HEK293T (cell line): Measurements from ENCODE around the gene DNLZ.

Experiments
- CTCF ChIA-PET: fragments of 350-600 bp; formaldehyde crosslinking; extraction: SDS; loops from one replicate; lab custom pipeline; 2021; ENCODE audit warnings: antibody characterized with exemption, inconsistent platforms; lab: Yijun Ruan, JAX
- POLR2A ChIA-PET: fragments of 350-600 bp; formaldehyde crosslinking; extraction: SDS; loops from one replicate; lab custom pipeline; 2020; ENCODE audit warnings: antibody characterized with exemption, inconsistent platforms; lab: Yijun Ruan, JAX
- DNase-seq: peaks from one replicate; pipeline ENCODE4 v3.0.0; 2012; ENCODE audit warnings: mixed read lengths; ENCODE audit errors: extremely low spot score
- ARNT ChIP-seq: fragments of 450-650 bp; IDR thresholded peaks from 2 replicates; pipeline ENCODE4 v1.6.1; 2017; ENCODE audit warnings: mild to moderate bottlenecking
- BHLHE40 ChIP-seq: fragments of 450-650 bp; IDR thresholded peaks from 2 replicates; pipeline ENCODE4 v1.6.1; 2016; ENCODE audit warnings: mild to moderate bottlenecking, moderate library complexity, borderline replicate concordance
- CTBP1 ChIP-seq: fragments of 450-650 bp; IDR thresholded peaks from 2 replicates; pipeline ENCODE4 v1.6.1; 2016; ENCODE audit warnings: borderline replicate concordance
- ELF4 ChIP-seq: fragments of 450-650 bp; IDR thresholded peaks from 2 replicates; pipeline ENCODE4 v1.6.1; 2017; ENCODE audit warnings: antibody characterized with exemption
- FOXA1 ChIP-seq: fragments of 450-650 bp; IDR thresholded peaks from 2 replicates; pipeline ENCODE4 v1.6.1; 2016; ENCODE audit warnings: mild to moderate bottlenecking
- FOXK2 ChIP-seq: fragments of 450-650 bp; IDR thresholded peaks from 2 replicates; pipeline ENCODE4 v1.6.1; 2016; ENCODE audit warnings: mild to moderate bottlenecking
- FOXM1 ChIP-seq: fragments of 450-650 bp; IDR thresholded peaks from 2 replicates; pipeline ENCODE4 v1.6.1; 2017; ENCODE audit warnings: mild to moderate bottlenecking, borderline replicate concordance
- HDGF ChIP-seq: fragments of 450-650 bp; IDR thresholded peaks from 2 replicates; pipeline ENCODE4 v1.6.1; 2017; ENCODE audit warnings: antibody characterized with exemption, borderline replicate concordance
- L3MBTL2 ChIP-seq: fragments of 450-650 bp; conservative IDR thresholded peaks from 2 replicates; pipeline ENCODE4 v1.6.1; 2016; ENCODE audit warnings: mild to moderate bottlenecking
- LEF1 ChIP-seq: fragments of 450-650 bp; IDR thresholded peaks from 2 replicates; pipeline ENCODE4 v1.6.1; 2017; ENCODE audit warnings: mild to moderate bottlenecking, borderline replicate concordance
- NFRKB ChIP-seq: fragments of 450-650 bp; IDR thresholded peaks from 2 replicates; pipeline ENCODE4 v1.6.1; 2016; ENCODE audit warnings: mild to moderate bottlenecking, moderate library complexity
- SP1 ChIP-seq: fragments of 450-650 bp; IDR thresholded peaks from 2 replicates; pipeline ENCODE4 v1.6.1; 2017
- SUZ12 ChIP-seq: fragments of 450-650 bp; IDR thresholded peaks from 2 replicates; pipeline ENCODE4 v1.6.1; 2016; ENCODE audit warnings: mild to moderate bottlenecking
- TARDBP ChIP-seq: fragments of 450-650 bp; IDR thresholded peaks from 2 replicates; pipeline ENCODE4 v1.6.1; 2016
- ZNF384 ChIP-seq: fragments of 450-650 bp; IDR thresholded peaks from 2 replicates; pipeline ENCODE4 v1.6.1; 2016
- TF ChIP-seq, protein P1 (sequence below): fragments of 450-650 bp; IDR thresholded peaks from 2 replicates; pipeline ENCODE4 v1.6.1; 2016

Gene DNLZ

DNA sequence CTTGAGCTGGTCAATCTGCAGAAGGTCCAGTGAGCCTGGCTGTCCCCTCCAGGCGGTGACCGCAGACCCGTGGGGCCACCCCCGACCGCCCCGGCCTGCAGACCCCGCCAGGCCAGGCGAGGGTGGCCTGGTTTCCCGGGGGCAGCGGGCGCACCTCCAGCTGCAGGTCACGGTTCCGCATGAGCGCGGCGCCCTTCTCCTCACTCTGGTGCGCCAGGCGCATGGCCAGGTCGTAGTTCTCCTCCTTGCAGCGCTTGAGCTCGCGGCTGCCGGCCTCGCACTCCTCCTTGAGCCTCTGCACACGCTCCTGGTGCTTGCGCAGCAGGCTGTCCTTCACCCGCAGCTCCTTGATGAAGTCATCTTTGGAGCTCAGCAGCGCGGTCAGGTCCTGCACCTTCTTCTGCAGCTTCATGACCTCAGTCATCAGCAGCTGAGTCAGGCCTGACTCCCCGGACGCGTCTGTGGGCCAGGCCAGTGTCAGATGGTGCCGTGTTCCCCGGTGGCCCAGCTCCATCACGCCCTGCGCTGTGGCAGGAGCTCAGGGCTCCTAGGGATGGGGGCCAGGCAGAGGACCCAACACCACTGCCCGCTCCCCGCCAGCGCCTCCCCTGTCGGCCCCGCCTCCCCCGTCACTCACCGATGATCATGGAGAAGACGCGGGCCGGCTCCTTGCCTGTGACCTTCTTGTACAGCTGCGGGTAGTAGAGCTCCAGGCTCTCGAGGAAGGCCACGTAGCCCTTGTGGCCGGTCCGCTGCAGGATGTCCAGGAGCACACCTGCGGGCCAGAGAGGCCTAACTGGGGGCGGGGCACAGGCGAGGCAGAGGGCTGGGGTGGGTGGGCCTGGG lies 7.4 kb upstream of the DNLZ start:
- POLR2A ChIA-PET: no interaction called here
- no peak for TF ChIP-seq ZNF384
- TF ChIP-seq SUZ12: no peak
- DNase-seq: no peak
- CTCF ChIA-PET: no interaction called here

DNA sequence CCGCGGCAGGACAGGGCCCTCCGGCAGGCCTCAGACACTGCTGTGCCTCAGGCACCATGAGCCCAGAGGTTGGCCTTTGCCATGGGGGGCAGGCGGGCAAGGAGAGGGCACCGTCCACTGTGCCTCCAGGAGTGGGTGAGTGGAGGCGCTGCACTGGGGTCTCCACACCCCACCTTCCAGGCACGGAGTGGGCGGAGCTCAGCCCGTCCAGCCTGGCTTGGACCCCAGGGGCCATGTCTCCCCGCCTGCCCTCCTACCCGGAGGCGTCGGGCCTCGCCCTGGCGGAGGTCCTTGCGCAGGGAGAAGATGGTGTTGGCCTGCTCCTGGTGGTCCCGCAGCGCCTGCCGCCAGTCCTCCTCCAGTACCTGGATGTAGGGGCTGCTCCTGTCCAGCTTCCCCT lies 6.5 kb upstream of the DNLZ start:
- TF ChIP-seq NFRKB: no peak
- TF ChIP-seq ZNF384: no peak
- TF ChIP-seq TARDBP: no peak
- DNase-seq: no peak
- CTCF ChIA-PET: no interaction called here
- POLR2A ChIA-PET: no interaction called here

GRCh38 chr9:136368190-136368589 lies 4.6 kb upstream of the DNLZ start:
- CTCF ChIA-PET: no interaction called here
- TF ChIP-seq SP1 (no peak), BHLHE40 (no peak), FOXK2 (no peak), SUZ12 (no peak), ZNF384 (no peak), L3MBTL2 (no peak), TARDBP (no peak), ARNT (no peak), LEF1 (no peak), FOXM1 (no peak), FOXA1 (no peak)
- TF ChIP-seq, protein P1, sequence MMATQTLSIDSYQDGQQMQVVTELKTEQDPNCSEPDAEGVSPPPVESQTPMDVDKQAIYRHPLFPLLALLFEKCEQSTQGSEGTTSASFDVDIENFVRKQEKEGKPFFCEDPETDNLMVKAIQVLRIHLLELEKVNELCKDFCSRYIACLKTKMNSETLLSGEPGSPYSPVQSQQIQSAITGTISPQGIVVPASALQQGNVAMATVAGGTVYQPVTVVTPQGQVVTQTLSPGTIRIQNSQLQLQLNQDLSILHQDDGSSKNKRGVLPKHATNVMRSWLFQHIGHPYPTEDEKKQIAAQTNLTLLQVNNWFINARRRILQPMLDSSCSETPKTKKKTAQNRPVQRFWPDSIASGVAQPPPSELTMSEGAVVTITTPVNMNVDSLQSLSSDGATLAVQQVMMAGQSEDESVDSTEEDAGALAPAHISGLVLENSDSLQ: no peak
- no peak for DNase-seq
- POLR2A ChIA-PET: no interaction called here

GRCh38 chr9:136367296-136368145 lies 4.0 kb upstream of the DNLZ start:
- TF ChIP-seq L3MBTL2: no peak
- TF ChIP-seq SP1: no peak
- TF ChIP-seq TARDBP: no peak
- no peak for TF ChIP-seq ZNF384
- TF ChIP-seq, protein P1: no peak
- TF ChIP-seq SUZ12: no peak
- no peak for TF ChIP-seq FOXM1
- no peak for TF ChIP-seq FOXA1
- no peak for TF ChIP-seq HDGF
- no peak for TF ChIP-seq FOXK2
- TF ChIP-seq CTBP1: no peak
- no peak for TF ChIP-seq BHLHE40
- TF ChIP-seq NFRKB: no peak
- POLR2A ChIA-PET: interaction anchor here (1.6 kb wide), 1 partner anchor 7 kb away, joined by 5 read pairs; no protein-coding TSS in a partner anchor
- DNase-seq: no peak
- CTCF ChIA-PET: interaction anchor here (1.3 kb wide), 1 partner anchor 55 kb away, joined by 3 read pairs; no protein-coding TSS in a partner anchor

DNA sequence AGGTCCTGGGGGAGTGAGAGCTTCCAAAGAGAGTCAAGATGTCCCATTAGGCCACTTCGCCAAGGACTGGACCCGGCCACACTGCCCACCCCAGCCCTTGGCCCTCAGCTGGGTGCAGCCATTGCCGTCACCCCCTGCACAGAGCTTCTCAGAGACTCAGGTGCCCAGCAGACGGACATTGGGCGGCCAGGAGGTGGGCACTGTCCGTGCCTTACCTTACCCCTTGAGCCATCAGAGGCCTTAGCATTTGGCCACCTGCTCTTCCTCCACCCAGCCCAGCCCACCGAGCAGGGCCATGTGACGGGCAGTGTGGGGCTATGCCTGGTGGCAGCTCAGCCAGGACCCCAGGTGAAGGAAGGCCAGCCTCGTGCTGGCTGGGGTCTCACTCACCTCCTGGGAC lies 3.3 kb upstream of the DNLZ start:
- CTCF ChIA-PET: interaction anchor here (1.3 kb wide), 1 partner anchor 54 kb away, joined by 3 read pairs; no protein-coding TSS in a partner anchor
- POLR2A ChIA-PET: interaction anchor here (1.4 to 1.6 kb wide), 2 partner anchors 8 to 23 kb away, joined by 4 to 5 read pairs; no protein-coding TSS in a partner anchor
- no peak for DNase-seq
- TF ChIP-seq ARNT (no peak), ZNF384 (no peak), FOXM1 (no peak), SUZ12 (no peak), CTBP1 (no peak), SP1 (no peak), L3MBTL2 (no peak), TARDBP (no peak), FOXA1 (no peak), HDGF (no peak), BHLHE40 (no peak), NFRKB (no peak), ELF4 (no peak), FOXK2 (no peak), LEF1 (no peak)
- TF ChIP-seq, protein P1: no peak

DNA sequence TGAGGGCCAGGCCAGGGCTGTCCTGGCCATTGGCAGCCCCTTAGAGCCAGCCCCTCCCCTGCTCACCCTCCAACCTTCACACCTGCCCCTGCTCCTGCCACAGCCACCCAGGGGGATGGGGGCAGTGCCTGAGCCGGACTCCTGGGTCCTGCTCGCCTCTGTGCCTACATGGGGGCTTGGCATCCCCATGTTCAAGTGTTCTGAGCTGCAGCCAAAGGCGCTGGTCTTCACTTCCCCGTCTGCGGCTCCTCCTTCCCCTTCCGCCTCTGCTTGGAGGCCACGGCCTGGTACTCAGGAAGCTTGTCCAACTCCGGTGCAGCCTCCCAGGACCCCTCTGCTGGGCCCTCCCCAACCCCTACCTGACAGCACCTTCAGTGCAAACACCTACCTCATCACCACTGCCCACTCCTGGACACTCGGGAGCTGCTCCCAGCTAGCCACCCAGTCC lies 2.3 kb upstream of the DNLZ start:
- ChIA-PET POLR2A (interaction anchor here (1.1 to 1.6 kb wide), 3 partner anchors 9 to 35 kb away, joined by 3 to 5 read pairs (median 4); no protein-coding TSS in a partner anchor), CTCF (interaction anchor here (1.3 kb wide), 1 partner anchor 53 kb away, joined by 3 read pairs; no protein-coding TSS in a partner anchor)
- TF ChIP-seq NFRKB: no peak
- TF ChIP-seq CTBP1: no peak
- no peak for TF ChIP-seq ZNF384
- TF ChIP-seq LEF1: no peak
- TF ChIP-seq FOXA1: no peak
- no peak for TF ChIP-seq L3MBTL2
- TF ChIP-seq HDGF: no peak
- no peak for TF ChIP-seq FOXM1
- no peak for TF ChIP-seq FOXK2
- no peak for TF ChIP-seq SP1
- TF ChIP-seq BHLHE40: no peak
- no peak for TF ChIP-seq TARDBP
- no peak for TF ChIP-seq ELF4
- no peak for TF ChIP-seq ARNT
- no peak for DNase-seq
